ENCODE measurements around the gene PECR. TPM values are rescaled to one million over a fixed set of nuclear protein-coding genes. Genes with fewer than 3 reads are reported as not detected.

The PECR gene
- total RNA-seq, 1 experiment from 2014 or later: 15.3 TPM

DNA sequence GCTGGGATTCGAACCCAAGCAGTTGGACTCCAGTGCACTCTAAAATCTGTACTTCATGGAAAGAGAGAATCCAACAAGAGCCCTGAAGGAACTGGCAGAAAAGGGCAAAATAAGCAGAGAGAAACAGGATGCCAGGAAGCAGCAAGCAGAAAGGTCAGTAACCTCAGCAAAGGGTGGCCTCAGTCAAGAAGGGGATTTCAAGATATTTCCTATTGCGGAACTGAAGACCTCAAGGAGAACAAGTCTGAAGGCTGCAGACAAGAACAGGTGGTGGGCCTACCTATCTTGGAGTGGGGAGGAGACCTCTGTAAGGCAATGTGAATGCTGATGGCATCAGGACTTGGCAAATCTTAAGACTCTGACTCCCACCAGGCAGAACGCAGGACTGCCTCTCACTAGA, 48.2 kb downstream of the PECR start:
- H3K9me3 Mint-ChIP-seq: no peaks in the 10 kb centered on the region
- H3K27ac ChIP-seq (ENCODE audit: insufficient read length, low read depth, low read length): no peak overlapping the region
- no peak overlapping the region for H3T11ph ChIP-seq (ENCODE audit: low read length)
- no CpG with 5 or more reads among the region's 3 CpGs for WGBS (ENCODE audit: extremely low coverage, insufficient read length, low lambda C conversion rate)
- H4K5ac ChIP-seq (ENCODE audit: insufficient read length, low read depth, low read length): no peak overlapping the region
- TF ChIP-seq, protein P1, sequence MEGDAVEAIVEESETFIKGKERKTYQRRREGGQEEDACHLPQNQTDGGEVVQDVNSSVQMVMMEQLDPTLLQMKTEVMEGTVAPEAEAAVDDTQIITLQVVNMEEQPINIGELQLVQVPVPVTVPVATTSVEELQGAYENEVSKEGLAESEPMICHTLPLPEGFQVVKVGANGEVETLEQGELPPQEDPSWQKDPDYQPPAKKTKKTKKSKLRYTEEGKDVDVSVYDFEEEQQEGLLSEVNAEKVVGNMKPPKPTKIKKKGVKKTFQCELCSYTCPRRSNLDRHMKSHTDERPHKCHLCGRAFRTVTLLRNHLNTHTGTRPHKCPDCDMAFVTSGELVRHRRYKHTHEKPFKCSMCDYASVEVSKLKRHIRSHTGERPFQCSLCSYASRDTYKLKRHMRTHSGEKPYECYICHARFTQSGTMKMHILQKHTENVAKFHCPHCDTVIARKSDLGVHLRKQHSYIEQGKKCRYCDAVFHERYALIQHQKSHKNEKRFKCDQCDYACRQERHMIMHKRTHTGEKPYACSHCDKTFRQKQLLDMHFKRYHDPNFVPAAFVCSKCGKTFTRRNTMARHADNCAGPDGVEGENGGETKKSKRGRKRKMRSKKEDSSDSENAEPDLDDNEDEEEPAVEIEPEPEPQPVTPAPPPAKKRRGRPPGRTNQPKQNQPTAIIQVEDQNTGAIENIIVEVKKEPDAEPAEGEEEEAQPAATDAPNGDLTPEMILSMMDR (conservative IDR thresholded peaks at IDR 0.05): no peak
- H3K36me3 Mint-ChIP-seq (ENCODE audit: insufficient read depth in 1 of 3, low read depth in 3 of 3): peaks cover 6 to 20% (median 14%) of the 10 kb centered on the region in 3 experiments; a peak in 5 of 7 replicates
- H3K27me3 Mint-ChIP-seq (ENCODE audit: low read depth): no peaks in the 10 kb centered on the region
- no peaks in the 10 kb centered on the region for H3K27me3 ChIP-seq (ENCODE audit: insufficient read depth, low read length)
- no peak for DNase-seq
- H3K56ac ChIP-seq (ENCODE audit: insufficient read length, low read depth, low read length): no peak overlapping the region
- H2AFZ ChIP-seq (ENCODE audit: low read length): no peak overlapping the region
- H3K14ac ChIP-seq (ENCODE audit: insufficient read depth, low read length): no peak overlapping the region
- no peak overlapping the region for H4K8ac ChIP-seq (replicated peaks; ENCODE audit: insufficient read length, low read depth, low read length)
- H3K9ac ChIP-seq (ENCODE audit: extremely low read depth, insufficient read length, low read length): no peak overlapping the region
- no peaks in the 10 kb centered on the region for H3K4me1 ChIP-seq (ENCODE audit: insufficient read depth, low read length)
- H2BK12ac ChIP-seq (ENCODE audit: insufficient read length, low read depth, low read length): no peak overlapping the region
- H2BK15ac ChIP-seq (ENCODE audit: low read depth, low read length): no peak overlapping the region
- H3K79me2 ChIP-seq (ENCODE audit: insufficient read depth, low read length): no peaks in the 10 kb centered on the region
- no peak overlapping the region for H2BK5ac ChIP-seq (ENCODE audit: insufficient read length, low read length)
- no peak overlapping the region for H3K27ac Mint-ChIP-seq
- peaks cover 2% of the 10 kb centered on the region for H4K20me1 ChIP-seq (ENCODE audit: control insufficient read depth, insufficient read depth, insufficient read length)
- peaks cover 4 to 12% of the 10 kb centered on the region in 2 experiments for H3K4me1 Mint-ChIP-seq
- H2BK20ac ChIP-seq (ENCODE audit: low read depth, low read length, poor library complexity, severe bottlenecking): no peak overlapping the region
- H2AK5ac ChIP-seq (ENCODE audit: insufficient read length, low read length): no peak overlapping the region
- H4K91ac ChIP-seq (ENCODE audit: insufficient read length, low read depth, low read length): no peak overlapping the region
- H3K23me2 ChIP-seq (ENCODE audit: insufficient read length, low read depth, low read length, poor library complexity, severe bottlenecking): no peaks in the 10 kb centered on the region
- H3K4me3 Mint-ChIP-seq: no peak overlapping the region
- no peaks in the 10 kb centered on the region for H3K79me1 ChIP-seq (ENCODE audit: insufficient read depth, low read depth, low read length, poor library complexity, severe bottlenecking)
- no peak overlapping the region for H3K4ac ChIP-seq (ENCODE audit: low read depth, low read length)
- no peak overlapping the region for H3K18ac ChIP-seq (ENCODE audit: insufficient read length, low read depth, low read length)
- H3K9me3 ChIP-seq (ENCODE audit: control insufficient read depth, low read depth, low read length): no peaks in the 10 kb centered on the region
- H2BK120ac ChIP-seq (ENCODE audit: low read depth, low read length, poor library complexity, severe bottlenecking): no peak overlapping the region
- H3K4me2 ChIP-seq (ENCODE audit: insufficient read depth, insufficient read length, low read length): no peak overlapping the region
- H3K23ac ChIP-seq (ENCODE audit: insufficient read length, low read depth, low read length): no peak overlapping the region

Measured in H9 (cell line).